GM21390 (cell line): ENCODE results near the gene MMP19.
"Not testable (repeated sequence)": the region's sequence is repeated elsewhere in the genome, so short reads cannot be mapped to it uniquely, and the experiment has no call there.

ENCODE experiments used
- ATAC-seq: cut with Tn5 transposase; IDR thresholded peaks from one replicate; pipeline ENCODE4 v1.9.1; 2021; ENCODE audit not compliant: unreplicated experiment

MMP19 gene, protein sequence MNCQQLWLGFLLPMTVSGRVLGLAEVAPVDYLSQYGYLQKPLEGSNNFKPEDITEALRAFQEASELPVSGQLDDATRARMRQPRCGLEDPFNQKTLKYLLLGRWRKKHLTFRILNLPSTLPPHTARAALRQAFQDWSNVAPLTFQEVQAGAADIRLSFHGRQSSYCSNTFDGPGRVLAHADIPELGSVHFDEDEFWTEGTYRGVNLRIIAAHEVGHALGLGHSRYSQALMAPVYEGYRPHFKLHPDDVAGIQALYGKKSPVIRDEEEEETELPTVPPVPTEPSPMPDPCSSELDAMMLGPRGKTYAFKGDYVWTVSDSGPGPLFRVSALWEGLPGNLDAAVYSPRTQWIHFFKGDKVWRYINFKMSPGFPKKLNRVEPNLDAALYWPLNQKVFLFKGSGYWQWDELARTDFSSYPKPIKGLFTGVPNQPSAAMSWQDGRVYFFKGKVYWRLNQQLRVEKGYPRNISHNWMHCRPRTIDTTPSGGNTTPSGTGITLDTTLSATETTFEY

GRCh38 chr12:55842681-55843429 lies at the start of gene MMP19:
Gene MMP19, minus strand, starts transcription at chr12:55842936. Its CDS starts 106 bp downstream, at chr12:55842830.
- ATAC-seq = no peak

- ATAC-seq = no peak
Measured at GRCh38 chr12:55891310-55891709, 48.6 kb upstream of the MMP19 start.

GRCh38 chr12:55885113-55885512 lies 42.4 kb upstream of the MMP19 start:
- no peak for ATAC-seq

GRCh38 chr12:55877824-55878223 lies 35.1 kb upstream of the MMP19 start:
- no peak for ATAC-seq

DNA sequence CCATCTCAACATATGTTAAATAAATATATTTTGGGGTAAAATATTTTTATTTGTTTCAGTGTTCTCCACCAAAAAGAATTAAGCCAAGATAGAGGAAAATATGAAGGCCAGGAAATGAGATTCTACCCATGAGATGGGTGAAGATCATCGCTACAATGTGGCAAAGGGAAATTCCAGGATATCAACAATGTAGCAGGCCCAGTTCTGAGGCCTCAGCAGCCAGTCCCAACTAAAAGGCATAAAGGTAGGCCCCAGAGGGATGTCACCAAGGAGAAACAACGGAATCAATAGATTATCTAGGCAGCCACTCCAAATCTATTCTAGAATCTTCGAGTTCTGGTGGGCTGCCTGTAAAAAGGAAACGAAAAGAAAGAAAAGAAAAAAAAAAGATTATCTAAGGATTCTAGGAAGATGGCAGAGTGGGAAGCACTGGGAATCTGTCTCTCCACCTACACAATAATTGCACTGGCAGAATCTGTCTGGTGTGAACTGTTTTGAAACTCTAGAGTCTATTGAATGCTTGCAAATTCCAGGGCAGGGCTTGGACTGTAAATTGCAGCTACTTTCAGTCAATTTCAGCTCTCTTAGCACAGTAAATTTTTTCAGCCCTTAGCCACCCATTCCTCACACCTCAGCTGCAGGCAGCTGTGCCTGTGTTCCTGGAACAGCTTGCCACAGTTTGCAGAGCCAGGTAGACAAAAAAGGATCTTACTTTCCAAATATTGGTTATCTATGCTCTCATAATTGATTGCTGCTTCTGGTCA lies 33.1 kb upstream of the MMP19 start:
- ATAC-seq = no peak

DNA sequence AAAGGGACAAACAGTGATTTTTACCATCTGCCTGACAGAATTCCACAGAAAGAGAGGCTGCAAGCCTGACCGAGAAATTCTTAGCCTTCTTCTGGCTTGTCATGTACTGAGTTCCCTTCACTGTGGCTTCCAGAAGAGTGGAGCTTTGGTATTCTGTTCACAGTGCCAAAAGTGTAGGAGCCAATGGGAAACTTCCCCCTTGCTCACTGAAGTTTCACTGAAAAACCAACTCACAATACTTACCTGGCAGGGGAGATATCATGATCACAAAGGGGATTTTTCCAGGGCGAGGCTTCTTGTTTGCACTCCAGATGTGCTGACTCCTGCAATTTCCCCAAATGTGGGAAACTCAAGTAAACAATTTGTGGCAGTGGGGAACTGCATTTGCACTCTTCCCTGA lies 31.7 kb upstream of the MMP19 start:
- ATAC-seq = no peak

- not testable (repeated sequence) for ATAC-seq
Measured at GRCh38 chr12:55866454-55867004, 23.8 kb upstream of the MMP19 start.

DNA sequence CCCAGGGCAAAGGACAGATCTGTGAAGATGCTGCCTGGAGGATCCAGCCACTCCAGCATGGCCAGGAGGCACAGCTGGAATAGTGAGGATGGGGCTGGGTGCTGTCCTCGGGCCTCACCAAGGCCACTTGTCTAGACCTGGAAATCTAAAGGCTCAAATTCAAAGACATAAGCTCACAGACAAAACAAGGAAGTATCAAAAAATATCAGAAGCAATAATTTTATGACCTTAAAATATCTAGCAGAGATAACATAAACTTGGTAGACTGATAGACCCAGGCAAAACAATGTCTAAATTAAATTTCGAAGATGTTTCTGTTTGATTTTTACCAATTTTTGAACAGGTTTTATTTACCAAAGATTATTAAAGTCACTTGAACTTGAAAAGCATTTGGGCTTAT lies 22.6 kb upstream of the MMP19 start:
- no peak for ATAC-seq

DNA sequence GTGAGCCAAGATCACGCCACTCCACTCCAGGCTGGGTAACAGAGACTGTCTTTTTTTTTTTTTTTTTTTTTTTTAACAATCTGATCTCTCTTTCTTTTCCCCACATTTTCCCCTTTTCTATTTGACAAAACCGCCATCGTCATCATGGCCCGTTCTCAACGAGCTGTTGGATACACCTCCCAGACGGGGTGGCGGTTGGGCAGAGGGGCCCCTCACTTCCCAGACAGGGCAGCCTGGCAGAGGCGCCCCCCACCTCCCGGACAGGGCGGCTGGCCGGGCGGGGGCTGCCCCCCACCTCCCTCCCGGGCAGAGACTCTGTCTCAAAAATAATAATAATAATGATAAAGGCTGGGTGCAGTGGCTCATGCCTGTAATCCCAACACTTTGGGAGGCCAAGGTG lies 20.2 kb upstream of the MMP19 start:
- not testable (repeated sequence) for ATAC-seq

GRCh38 chr12:55862286-55862685 lies 19.6 kb upstream of the MMP19 start:
- no peak for ATAC-seq

DNA sequence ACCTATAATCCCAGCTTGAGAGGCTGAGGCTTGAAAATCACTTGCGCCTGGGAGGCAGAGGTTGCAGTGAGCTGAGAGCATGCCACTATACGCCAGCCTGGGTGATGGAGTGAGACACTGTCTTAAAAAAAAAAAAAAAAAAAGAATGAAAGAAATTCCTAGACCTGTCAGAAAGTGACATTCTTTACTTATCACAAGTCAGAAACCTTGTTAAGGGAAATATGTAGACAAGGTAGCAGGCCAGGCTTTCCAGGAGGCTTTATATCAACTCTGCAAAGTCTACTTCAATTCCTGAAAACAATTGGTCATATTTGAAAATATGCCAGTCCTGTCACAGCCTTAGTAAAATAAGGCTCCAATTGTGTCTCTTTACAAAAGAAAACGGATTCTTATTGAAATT lies 19.1 kb upstream of the MMP19 start:
- no peak for ATAC-seq

DNA sequence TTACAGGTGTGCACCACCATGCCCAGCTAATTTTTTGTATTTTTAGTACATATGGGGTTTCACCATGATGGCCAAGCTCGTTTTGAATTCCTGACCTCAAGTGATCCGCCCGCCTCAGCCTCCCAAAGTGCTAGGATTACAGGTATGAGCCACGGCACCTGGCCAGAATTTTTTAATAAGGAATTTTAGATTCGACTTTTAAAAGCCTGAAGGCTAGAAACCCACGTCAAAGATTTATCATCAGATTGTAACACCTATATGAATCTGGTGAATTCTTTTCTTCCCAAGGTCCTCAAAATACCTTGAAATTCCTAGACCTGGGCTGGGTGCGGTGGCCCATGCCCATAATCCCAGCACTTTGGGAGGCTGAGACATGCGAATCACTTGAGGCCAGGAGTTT lies 18.7 kb upstream of the MMP19 start:
- ATAC-seq = no peak

- no peak for ATAC-seq
Measured at GRCh38 chr12:55852740-55853139, 10.0 kb upstream of the MMP19 start.

GRCh38 chr12:55850893-55851292 lies 8.2 kb upstream of the MMP19 start:
- ATAC-seq = no peak

GRCh38 chr12:55850401-55850800 lies 7.7 kb upstream of the MMP19 start:
- ATAC-seq = no peak

- ATAC-seq = no peak
Measured at GRCh38 chr12:55849616-55850343, 7.0 kb upstream of the MMP19 start.

DNA sequence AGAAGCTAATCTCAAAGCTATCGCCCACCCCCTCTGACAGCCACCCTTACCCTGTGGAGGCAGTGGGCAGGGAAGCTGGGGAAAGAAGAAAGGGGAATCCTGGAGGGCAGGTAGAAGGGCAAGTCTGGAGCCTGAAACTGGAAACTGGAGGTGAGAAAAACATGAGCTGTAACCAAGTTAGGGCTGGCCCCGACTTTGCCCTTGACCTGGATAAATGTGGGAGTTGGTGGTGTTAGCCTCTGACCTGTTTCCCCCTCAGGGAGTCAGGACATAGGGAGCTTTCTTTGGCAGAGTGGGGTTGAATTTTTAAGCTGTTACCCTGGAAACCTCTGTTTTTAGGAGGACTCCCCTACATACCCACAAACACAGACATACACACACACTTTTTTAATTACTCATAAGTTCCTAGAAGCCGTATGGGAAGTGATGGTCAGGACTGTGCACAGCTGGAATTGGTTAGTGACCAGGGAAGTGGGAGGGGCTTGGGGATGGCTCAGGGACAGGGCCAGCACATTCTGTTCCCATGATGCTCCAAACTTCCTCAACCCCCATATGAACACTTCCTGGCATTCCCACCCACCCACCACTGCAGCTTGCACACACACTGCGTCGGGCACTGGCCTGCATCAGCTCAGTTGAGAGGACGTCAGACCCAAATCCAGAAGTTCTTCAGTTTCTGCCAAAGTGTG lies 5.0 kb upstream of the MMP19 start:
- no peak for ATAC-seq

- ATAC-seq = no peak
Measured at GRCh38 chr12:55847033-55847432, 4.3 kb upstream of the MMP19 start.

DNA sequence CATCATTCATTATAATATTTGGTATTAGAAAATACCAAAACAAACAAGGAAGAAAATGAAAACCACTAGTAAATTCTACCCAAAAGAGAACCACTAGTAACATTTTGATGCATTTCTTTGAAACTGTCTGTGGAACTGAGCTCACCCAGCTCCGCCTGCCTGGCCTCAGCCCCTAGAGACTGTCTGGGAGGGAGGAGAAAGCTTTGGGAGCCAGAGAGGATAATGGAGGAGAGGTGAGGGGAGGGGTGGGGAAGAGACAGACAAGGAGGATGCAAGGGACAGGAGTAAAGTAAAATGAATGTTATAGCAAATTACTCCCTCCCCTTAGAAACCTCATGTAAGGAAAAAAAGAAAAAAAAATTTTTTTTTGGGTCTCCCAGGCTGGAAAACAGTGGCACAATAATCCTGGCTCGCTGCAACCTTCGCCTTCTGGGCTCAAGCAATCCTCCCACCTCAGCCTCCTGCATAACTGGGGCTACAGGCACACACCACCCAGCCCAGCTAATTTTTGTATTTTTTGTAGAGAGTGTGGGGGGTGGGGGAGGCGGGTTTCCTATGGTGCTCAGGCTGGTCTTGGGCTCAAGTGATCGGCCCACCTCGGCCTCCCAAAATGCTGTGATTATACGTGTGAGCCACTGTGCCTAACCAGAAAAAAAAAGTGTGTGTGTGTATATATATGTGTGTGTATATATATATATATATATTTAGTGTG lies 3.2 kb upstream of the MMP19 start:
- no peak for ATAC-seq
